GM19455 (cell line): ENCODE measurements around the gene SCGN.

ENCODE experiments used
- ATAC-seq: cut with Tn5 transposase; IDR thresholded peaks from one replicate; pipeline ENCODE4 v1.9.1; 2021; ENCODE audit not compliant: unreplicated experiment

SCGN gene, protein sequence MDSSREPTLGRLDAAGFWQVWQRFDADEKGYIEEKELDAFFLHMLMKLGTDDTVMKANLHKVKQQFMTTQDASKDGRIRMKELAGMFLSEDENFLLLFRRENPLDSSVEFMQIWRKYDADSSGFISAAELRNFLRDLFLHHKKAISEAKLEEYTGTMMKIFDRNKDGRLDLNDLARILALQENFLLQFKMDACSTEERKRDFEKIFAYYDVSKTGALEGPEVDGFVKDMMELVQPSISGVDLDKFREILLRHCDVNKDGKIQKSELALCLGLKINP

DNA sequence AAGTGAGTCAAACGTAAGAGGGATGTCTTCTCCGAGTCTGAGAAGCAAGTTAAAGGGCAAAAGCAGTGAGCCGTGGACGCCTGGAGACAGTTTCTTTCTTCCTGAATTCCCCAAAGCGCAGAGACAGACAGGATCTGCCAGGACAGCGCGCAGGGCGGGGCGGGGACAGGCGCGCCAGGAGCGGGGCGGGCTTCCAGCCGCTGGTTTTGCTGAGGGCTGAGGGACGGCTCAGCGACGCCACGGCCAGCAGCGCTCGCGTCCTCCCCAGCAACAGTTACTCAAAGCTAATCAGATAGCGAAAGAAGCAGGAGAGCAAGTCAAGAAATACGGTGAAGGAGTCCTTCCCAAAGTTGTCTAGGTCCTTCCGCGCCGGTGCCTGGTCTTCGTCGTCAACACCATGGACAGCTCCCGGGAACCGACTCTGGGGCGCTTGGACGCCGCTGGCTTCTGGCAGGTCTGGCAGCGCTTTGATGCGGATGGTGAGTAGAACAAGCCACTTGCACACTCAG, at the start of gene SCGN:
Gene SCGN (plus strand): TSS at position 209 of the 509 bp plus-strand sequence. CDS start 189 bp downstream, at position 398.
- no peak for ATAC-seq

DNA sequence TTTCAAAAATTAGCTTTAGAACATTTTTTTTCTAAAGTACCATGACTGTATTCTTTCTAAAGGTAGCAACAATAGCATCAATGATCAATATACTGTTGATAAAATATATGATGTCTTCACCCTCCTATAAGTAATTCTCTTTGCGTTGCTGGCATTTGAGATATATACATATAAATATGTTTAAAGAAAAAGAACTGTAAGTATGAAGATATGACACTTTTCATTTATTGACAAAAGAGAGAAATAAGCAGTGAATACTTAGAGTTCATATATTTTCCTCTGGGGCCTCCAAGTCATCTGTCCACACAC, 49.4 kb upstream of the SCGN start:
- no peak for ATAC-seq

DNA sequence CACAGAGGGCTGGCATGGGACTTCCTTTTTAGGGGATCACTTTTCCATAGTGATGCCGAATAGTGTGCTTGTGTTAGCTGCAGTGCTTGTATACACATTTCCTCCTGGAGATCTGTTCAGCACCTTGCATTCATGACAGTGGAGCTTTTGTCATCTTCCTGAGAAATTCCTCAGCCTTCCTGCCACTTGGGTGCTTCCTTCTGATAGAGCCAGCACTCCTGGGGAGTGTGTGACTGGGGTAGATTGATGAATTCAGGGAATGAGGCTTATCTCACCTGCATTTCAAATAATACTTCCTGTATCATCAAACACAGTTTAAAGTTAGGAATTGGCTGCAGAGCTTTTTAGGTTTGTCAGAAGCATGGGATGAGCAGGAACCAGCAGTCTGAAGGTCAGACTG, 48.8 kb upstream of the SCGN start:
- ATAC-seq = no peak

DNA sequence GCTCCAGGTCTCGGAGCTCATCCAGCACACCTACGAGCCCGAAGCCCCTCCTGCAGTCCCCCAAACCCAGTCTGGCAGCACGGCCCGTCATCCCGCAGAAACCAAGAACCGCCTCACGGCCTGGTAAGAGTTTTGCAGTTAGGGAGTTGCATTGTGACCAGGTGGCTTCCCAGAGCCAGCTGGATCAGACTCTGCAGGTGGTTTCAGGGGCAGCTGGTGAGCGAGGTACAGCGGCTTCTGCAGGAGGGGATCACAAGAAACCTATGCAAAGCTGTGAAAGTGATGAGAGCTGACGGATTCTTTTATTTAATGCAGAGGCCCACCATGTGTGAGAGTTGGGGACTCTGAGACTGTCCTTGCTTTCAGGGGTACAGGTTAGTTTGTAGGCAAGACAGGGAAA, 45.9 kb upstream of the SCGN start:
- no peak for ATAC-seq

DNA sequence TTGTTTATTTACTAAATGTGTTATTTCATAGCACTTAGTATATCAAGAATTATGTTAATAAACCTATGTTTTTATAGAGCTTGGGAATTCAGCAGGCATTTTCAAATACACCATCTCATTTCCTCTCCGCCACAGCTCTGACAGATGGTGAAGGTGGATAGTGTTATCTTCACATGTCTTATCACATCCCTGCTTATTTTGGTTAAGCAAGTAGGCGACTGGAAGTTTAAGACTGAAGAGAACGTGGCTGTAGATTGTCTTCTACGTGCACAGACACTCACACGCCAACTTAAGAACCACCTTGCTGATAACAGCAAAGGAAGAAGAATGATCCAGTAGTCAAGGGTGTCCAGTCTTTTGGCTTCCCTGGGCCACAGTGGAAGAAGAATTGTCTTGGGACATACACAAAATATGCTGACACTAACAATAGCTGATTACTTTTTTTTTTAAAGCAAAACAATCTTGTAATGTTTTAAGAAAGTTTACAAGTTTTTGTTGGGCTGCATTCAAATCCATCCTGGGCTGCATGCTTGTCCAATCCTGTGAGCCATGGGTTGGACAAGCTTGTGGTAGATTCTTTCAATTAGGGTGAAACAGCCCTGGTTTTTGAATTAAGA, 43.3 kb upstream of the SCGN start:
- no peak for ATAC-seq

DNA sequence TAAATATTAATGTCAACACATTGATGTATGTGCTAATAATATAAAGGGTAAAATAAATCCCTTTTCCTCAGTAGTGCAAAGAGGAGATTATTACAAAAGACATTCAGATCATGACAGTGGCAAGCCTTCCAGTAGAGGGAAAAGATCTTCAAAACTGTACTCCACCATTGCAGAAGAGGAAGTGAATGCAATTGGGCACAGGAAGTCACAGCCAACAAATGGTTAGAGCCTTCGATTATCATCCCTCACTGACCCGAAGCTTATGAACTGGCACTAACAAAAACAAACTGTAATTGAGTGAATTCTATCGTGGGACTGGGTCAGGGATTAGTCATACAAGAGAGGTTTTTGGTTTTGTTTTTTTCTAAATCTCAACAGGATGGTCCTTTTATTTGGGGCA, 39.3 kb upstream of the SCGN start:
- ATAC-seq = no peak

DNA sequence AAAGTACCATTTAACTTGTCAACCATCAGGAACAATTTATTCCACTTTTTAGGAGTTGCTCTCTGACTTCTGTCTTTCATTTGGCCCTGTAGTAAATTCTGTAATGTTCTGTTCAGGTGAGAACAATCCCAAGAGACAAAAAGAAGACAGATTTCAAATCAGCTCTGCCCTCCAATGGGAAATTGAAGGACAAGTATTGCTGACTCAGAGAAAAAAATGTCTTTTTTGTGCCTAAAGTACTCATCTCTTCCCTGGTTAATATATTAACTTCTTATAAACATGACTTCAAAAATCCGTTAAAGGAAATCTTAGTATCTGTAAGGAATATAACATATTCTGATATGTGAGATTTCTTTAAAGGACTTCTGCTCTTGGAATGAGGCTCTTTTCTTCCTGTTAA, 38.6 kb upstream of the SCGN start:
- no peak for ATAC-seq

DNA sequence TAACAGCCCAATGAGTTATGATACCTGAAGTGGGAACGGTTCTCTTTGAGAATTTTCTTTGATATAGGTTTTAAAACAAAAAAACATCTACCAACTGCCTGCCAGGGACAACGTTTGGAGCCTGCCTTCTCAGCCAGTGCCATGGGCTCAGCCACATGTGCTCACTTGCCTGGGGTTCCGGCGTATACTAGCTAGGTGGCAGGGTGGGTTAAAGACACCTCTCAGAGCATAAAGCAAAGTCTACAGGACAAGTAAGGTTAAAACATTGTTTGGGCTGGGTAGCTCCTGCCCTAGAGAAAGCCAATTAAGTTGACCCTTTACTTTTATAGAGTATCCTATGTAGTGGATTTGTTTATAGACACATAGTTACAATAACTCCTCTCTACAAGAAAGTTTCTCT, 38.0 kb upstream of the SCGN start:
- no peak for ATAC-seq

DNA sequence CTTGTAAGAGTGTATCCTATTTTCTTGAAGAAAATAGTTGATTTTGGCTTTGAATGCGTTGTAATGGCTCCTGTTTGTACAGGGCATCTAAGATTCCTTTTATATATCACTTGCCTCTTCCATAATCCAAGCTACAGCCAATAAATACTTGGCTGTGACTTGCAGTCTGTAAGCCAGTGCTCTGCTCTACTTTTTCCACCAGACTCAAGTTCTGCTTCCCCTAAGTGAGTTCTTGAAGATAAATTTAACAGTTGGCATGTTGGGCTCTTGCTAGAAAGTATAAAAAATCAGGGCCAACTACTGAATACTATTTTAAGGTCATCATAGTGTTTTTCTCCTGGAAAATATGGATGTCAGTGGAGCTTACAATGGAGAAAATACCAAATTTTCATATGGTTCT, 36.5 kb upstream of the SCGN start:
- no peak for ATAC-seq

DNA sequence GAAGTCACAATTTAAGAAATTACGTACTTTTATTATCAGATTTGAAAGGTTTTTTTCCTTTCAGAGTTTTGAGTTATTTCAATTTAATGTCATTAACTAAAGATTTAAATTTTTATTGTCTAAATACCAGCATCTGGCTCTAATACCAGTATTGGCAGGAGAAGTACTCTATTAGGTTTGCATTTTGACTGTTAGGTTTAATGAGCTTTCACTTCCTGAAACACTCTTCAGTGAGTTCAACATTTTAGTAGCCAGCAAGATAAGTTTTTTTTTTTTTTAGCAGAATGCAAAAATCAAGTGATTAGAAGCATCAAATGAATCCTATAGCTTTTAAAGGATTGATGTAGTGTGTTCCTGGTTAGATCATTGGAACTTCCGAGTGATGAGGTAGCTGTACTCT, 34.0 kb upstream of the SCGN start:
- no peak for ATAC-seq

DNA sequence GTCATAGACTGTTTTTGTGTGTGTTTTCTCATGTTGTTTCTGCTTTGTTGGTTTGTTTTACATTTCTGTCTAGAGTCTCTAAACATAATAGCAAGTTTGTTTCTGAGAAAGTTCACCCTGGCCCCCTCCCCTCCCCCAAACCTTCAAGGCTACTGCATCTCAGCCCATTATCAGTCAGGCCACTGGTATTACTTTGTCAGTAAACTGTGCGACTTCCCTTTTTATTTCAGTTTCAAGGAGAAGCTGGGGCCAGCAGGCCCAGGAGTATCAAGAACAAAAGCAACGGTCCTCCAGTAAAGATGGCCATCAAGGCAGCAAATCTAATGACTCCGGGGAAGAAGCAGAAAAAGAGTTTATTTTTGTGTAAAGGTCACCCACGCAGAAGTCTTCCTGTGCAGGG, 32.8 kb upstream of the SCGN start:
- no peak for ATAC-seq

DNA sequence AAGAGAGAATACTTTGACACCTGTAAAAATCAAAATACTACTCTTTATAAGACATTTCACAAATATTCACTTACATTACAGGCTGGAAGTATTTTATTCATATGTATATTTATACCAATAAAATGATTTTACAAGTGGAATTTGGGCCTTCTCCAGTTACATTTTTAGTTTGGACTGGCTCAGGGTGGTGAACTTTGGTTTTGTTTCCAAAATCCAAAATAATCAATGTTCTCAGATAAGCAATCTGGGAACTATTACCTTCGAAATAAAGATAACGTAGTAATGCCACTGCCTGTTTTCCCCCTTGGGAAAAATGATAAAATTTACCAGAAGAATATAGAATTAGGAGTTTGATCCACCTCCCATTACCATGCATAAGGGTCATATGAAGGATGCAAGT, 31.6 kb upstream of the SCGN start:
- no peak for ATAC-seq

DNA sequence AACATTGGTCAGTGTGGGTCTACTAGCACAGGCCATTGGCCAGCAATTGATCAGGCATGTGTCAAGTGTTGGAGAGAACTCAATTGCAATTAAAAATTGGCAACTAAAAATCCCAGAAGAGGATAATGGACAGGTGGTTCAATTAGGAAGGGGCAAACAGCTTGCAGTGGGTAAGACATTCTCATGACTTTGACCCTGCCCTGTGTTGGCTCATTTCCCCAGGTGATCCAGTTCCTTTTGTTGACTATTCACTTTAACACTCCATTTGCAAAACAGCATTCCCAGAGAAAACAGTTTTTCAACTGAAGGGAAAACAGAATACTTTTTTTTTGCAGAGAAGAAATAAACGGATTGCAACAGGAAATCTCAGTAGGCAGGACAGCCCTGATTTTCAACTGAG, 28.9 kb upstream of the SCGN start:
- ATAC-seq = no peak

DNA sequence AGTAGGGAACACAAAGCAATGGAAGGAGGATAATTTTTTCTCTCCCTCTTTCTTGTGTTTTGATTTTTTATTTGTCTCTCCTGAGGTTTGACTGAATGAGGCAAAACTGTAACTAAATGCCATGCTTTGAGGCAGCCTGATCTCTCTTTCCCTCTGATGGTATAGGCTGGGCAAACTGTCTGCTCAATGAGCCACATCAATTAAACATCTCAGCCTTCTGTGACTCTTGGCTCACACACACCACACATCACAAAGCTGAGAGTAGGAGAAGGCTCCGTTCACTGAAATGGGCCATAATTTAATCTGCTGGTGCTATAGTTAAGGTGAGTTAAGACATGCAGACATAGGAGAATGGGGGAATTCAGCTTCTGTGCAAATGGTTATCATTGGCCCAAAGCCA, 28.1 kb upstream of the SCGN start:
- no peak for ATAC-seq

DNA sequence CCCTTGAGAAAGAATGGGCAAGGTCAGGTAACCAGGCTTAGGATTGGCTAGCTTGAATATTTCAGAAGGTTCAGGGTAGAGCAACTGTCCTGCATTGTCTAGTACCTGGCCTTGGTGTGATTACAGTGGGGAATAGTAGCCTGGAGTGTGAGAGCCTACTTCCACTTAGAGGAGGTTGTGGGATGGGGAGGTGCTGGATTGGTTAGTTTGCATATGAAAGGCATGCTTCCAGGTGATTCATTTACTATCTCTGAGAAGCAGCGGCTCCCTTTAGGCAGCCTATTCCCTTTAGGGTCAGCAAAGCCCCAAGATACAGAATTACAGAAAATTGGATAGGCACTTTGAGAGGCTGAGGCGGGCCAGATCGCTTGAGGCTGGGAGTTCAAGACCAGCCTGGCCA, 25.0 kb upstream of the SCGN start:
- ATAC-seq = no peak

DNA sequence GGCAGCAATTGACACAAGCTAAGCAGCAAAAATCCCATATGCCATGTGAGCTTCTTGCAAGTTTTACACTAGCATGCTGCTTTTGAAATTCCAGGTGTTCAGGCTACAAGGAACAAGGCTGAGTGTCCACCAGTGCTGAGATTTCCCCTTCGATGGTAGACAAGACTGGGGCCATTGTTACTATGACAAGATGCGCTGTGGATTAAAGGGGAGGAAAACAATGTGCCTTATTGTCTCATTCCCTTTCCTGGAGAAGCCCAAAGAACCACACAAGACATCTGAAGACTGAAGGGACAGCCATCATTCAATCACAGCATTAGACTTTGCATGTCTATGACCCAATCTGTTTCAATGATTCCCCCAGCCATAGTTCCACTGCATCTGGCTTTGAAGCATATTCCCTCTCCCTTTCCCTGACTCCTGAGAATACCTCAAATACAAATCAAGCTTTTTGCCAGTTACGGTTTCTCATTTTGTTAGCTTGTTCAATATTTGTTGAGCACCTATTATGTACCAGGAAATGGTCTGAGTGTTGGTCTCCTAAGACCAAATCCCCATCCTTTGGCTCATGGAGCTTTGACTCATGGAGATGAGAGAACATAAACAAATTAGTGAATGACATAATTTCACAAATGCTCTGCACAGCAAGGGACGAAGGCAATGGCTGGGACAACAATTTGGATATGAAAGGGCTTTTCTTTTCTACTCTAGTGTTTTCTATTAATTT, 23.4 kb upstream of the SCGN start:
- no peak for ATAC-seq

DNA sequence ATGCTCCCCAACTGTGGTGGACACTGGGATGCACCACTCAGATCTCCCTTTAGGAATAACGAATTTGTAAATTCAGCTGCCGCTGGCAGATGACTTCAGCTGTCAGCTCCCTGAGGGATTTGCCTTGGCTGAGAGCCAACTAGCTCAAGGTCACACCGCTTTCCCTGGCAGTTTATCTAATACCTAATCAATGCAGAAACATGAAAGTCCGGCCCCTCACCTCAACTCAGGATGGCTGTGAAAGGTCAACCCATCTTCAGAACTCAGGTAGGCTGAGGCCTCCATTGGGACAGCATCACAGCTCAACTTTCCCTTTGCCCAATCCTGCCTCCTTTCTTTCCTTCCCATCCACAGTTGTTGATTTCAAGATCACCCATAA, 22.8 kb upstream of the SCGN start:
- ATAC-seq = no peak

DNA sequence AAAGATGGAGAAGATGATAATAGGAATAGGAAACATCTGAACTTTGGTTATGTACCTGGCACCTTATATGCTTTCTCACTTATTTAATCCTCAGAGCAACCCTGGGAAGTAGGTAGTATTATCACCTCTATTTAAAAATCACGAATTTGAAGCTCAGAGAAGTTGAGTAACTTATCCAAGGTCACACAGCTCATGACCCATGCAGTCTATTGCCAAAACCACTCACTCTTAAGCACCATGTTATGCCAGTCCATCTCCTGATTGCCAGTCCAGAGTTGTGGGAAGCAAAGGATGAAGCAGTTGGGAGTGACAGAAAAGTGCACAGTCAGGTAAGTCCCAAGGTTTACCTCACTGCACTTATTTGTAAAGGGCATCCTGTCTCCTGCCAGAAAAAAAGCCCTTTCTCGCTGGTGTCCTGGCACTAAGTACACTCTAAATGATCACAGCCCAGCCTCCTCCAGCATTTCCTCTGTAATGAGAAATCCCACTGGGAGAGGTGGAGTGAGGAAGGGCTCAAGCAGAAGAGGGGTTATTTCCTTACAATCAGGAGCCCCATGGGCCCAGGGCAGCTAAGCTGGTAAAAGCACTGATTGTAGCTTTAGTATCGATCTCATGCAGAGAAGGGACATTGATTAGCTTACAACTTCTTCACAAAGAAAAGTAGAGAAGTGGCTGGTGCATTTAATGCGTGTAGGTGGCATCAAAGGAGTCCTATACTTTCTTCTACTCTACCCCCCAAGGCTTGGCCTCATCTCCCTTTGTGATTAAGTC, 21.3 kb upstream of the SCGN start:
- no peak for ATAC-seq

DNA sequence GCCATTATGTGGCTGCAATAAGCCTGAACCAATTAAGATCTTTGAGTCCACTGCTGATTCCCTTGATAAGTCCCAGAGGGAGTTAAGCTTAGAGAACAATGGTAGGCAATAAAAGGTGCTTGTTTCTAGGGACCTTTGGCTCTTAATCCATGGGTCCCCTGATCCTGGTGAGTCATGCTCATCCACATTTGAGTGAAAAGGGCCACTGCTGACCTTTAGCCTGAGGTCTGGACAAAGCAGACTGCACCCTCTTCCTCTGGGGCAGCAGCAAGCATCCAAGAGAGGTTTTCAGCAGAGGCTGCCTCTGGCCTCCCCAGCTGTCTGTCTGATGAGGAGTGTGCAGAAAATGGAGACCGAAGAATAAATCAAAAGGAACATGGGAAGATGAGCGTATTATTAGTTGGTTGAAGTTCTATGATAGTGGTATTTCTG, 16.1 kb upstream of the SCGN start:
- ATAC-seq = no peak

DNA sequence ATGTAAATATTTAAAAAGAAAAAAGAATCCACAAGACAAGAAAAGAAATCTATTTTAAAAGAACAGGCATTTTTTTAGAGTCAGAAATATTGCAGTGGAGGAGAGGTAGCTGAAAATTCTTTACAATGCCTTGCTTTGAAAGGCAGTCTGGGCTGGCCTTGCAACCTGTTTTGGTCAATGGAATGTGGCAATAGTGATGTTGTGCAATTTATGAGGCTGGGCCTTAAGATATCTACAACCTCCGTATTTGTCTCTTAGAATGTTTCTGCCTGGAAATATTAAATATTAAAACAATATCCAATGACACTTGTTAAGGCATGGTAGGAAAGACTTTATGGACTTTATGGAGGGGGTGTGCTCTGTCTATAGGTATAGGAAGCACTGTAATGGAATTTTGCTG, 14.8 kb upstream of the SCGN start:
- no peak for ATAC-seq

DNA sequence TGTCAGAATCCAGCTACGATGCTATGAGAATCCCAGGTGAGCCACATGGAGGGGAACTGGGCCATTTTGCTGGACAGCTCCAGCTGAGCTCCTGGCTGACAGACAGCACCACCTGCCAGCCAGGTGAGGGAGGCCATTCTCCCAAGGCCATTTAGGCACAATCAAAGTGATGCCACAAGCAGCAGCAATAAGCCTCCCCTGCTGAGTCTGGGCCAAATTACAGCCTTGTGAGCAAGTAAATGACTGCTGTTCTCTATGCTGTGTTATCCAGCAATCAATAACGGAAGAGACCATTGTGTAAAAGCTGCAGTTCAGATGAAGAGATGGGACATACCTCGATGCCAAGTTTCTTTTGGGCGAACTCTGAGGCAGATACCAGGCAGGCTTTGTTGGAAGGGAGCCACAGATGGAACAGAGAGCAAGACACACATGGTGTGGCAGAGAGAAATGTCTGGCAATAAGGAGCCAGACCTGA, 14.0 kb upstream of the SCGN start:
- no peak for ATAC-seq

DNA sequence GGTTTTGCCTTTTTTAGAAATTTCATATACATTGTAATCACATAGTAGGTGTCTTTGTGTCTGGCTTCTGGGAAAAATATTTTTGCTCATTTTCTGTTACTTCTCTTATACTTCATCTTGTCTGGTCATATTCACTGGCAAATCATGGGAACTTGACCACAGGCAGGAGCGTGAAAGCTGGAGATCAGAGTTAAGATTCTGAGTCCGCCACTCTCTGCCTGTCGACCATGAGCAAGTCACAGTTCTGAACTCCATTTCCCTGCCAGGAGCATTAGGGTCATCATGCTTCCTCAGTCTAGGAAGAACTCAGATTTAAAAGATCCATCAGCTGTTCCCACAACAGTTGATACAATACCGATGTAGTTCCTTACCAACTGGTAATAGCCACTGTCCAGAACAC, 12.4 kb upstream of the SCGN start:
- ATAC-seq = no peak
